GM23338 (cell line): ENCODE measurements around the gene MYLK.

Experiments used
- EZH2 ChIP-seq: fragments of 200-600 bp; sonication (generic); IDR thresholded peaks from one replicate; pipeline ENCODE4 v1.8.0; 2017; ENCODE audit warnings: antibody characterized with exemption, mild to moderate bottlenecking, low read depth; ENCODE audit not compliant: unreplicated experiment
- EZH2phosphoT487 ChIP-seq: fragments of 200-600 bp; sonication (generic); IDR thresholded peaks from one replicate; pipeline ENCODE4 v1.8.1; 2018; ENCODE audit warnings: antibody characterized with exemption; ENCODE audit not compliant: unreplicated experiment
- POLR2AphosphoS5 ChIP-seq: IDR thresholded peaks from 2 replicates; pipeline ENCODE4 v1.6.1; 2016; ENCODE audit warnings: antibody characterized with exemption, low read depth
- TF ChIP-seq, protein P1 (sequence below): IDR thresholded peaks from one replicate; pipeline ENCODE4 v1.6.1; 2018; ENCODE audit warnings: antibody characterized with exemption; ENCODE audit not compliant: unreplicated experiment
- TF ChIP-seq, protein P2 (sequence below), 2 experiments: fragments of 200-600 bp in 1 of 2; sonication (generic) in 1 of 2; conservative IDR thresholded peaks; 2 replicates each; pipeline versions ENCODE4 v1.5.1 to v1.6.1; 2016 to 2017; ENCODE audit warnings: antibody characterized with exemption in 2 of 2, low read depth in 2 of 2, mild to moderate bottlenecking in 2 of 2, moderate library complexity in 1 of 2

- TF ChIP-seq EZH2phosphoT487 (no peak), POLR2AphosphoS5 (no peak), EZH2 (no peak)
- TF ChIP-seq, protein P1, sequence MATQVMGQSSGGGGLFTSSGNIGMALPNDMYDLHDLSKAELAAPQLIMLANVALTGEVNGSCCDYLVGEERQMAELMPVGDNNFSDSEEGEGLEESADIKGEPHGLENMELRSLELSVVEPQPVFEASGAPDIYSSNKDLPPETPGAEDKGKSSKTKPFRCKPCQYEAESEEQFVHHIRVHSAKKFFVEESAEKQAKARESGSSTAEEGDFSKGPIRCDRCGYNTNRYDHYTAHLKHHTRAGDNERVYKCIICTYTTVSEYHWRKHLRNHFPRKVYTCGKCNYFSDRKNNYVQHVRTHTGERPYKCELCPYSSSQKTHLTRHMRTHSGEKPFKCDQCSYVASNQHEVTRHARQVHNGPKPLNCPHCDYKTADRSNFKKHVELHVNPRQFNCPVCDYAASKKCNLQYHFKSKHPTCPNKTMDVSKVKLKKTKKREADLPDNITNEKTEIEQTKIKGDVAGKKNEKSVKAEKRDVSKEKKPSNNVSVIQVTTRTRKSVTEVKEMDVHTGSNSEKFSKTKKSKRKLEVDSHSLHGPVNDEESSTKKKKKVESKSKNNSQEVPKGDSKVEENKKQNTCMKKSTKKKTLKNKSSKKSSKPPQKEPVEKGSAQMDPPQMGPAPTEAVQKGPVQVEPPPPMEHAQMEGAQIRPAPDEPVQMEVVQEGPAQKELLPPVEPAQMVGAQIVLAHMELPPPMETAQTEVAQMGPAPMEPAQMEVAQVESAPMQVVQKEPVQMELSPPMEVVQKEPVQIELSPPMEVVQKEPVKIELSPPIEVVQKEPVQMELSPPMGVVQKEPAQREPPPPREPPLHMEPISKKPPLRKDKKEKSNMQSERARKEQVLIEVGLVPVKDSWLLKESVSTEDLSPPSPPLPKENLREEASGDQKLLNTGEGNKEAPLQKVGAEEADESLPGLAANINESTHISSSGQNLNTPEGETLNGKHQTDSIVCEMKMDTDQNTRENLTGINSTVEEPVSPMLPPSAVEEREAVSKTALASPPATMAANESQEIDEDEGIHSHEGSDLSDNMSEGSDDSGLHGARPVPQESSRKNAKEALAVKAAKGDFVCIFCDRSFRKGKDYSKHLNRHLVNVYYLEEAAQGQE: no peak
- TF ChIP-seq, protein P2, sequence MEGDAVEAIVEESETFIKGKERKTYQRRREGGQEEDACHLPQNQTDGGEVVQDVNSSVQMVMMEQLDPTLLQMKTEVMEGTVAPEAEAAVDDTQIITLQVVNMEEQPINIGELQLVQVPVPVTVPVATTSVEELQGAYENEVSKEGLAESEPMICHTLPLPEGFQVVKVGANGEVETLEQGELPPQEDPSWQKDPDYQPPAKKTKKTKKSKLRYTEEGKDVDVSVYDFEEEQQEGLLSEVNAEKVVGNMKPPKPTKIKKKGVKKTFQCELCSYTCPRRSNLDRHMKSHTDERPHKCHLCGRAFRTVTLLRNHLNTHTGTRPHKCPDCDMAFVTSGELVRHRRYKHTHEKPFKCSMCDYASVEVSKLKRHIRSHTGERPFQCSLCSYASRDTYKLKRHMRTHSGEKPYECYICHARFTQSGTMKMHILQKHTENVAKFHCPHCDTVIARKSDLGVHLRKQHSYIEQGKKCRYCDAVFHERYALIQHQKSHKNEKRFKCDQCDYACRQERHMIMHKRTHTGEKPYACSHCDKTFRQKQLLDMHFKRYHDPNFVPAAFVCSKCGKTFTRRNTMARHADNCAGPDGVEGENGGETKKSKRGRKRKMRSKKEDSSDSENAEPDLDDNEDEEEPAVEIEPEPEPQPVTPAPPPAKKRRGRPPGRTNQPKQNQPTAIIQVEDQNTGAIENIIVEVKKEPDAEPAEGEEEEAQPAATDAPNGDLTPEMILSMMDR (conservative IDR thresholded peaks at IDR 0.05; ENCODE audit: low read depth in 2 of 2): no peak
Observed at GRCh38 chr3:123781571-123782275, 102.4 kb downstream of the MYLK start.
